Measurements from ENCODE around the gene ADARB2.

- TF ChIP-seq HIC1 (tag by site-specific recombination; IDR thresholded peaks at IDR 0.05) (no peak), ZNF707 (tag by site-specific recombination; IDR thresholded peaks at IDR 0.05) (no peak)
Observed at GRCh38 chr10:1654247-1654646, 83.1 kb downstream of the ADARB2 start.
